SK-N-DZ (cell line): ENCODE measurements around the gene PPP1R9A.

Source experiments
- DNase-seq: peaks from one replicate; pipeline ENCODE4 v3.0.0-alpha.2; 2015; ENCODE audit warnings: low spot score

PPP1R9A gene

DNA sequence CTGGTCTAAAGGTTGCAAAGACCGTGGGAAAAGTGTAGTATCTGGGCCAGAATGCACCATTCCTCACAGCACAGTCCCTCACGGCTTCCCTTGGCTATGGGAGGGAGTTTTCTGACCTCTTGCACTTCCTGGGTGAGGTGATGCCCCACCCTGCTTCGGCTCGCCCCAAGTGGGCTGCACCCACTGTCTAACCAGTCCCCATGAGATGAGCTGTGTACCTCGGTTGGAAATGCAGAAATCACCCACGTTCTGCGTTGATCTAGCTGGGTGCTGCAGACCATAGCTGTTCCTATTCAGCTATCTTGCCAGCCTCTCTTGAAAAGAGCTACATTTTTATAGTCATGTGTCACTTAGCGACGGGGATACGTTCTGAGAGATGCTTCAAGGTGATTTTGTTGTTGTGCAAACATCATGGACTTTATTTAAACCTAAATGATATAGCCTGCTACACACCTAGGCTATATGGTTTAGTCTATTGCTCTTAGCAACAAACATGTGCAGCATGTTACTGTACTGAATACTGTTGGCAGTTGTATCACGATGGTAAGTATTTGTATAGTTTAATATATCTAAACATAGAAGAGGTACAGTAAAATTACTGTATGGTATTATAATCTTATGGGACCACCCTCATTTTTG lies 120.0 kb downstream of the PPP1R9A start:
- DNase-seq: no peak

DNA sequence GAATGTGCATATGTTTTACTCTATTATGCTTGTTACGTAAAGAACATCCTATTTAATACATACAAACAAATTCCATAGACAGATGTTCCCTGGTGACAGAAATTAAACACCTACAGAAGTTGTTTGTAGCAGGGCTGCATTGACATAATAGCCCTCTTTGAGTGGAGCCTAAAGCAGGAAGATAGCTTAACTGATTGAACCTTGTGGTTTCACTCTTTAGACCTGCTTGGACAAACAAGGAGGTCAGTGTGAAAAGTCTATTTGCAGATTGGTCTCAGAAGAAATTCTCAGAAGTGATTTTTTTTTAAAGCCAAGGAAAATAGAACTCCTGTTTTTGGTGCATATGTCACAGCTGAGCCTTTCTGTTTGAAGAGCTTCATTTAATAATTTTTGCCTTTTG lies 121.3 kb downstream of the PPP1R9A start:
- DNase-seq: no peak

DNA sequence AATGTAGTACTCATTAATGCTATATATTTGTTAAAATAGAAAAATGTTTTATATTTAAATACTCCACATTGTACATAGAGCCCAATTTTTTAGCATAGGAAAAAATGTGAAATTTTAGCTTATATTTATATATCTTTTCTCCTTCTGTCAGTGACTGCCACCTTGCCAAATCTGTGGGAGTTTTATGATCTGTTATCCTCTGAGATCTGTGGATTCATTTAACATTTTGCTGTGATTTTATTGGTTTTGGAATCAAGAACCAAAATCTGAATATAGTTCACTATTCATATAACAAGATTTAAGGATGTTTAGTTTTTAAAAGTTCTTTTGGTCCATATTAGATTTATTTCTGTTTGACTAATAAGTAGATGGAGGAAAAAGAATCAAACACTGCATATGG lies 127.9 kb downstream of the PPP1R9A start:
- no peak for DNase-seq

DNA sequence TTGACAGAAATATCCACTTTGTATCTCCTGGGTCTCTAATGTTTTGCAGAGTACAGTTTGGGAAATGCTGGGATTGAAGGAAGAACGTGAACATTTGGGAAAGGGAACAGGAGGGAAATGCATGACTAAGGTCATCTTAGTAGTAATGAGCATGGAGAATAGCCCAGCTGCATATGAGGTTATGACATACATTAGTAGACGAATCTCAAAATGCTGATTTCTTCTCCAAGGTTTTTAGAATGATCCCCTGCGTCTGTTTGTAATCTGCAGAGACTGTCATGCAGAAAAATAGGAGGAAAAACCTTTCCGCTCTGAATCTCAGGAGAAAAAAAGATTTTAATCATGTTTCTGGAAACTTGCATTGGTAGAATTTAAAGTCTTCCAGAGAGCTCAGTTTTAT lies 133.6 kb downstream of the PPP1R9A start:
- DNase-seq: no peak

DNA sequence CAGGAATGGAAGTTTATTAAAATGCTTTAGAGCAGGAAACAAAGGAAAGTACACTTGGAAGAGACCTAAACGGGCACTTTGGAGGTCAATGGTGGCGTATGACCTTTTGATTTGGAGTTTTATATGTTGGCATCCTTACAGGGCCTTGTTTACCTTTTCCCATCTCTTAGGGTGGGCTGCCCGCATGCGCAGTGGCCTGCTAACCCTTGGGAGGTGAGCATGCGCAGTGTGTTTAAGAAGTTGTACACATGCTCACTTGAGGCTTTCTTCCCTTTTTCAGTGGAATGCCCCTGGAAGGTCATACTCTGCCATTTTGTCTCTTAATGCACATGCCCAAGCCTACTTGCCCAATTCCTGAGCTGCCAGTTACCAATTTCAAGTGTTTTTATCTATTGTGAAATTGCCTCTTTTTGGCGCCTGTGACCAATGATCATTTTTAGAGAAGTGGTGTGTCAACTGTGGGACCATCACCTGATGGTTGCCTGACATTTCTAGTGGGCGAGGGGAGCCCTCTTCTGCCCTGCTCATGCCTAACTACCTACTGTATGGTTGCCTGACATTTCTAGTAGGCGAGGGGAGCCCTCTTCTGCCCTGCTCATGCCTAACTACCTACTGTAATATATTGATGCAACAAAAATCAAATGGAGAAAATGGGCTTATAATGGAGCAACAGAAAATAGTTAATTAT lies 138.0 kb downstream of the PPP1R9A start:
- DNase-seq: peak; percentile 10

DNA sequence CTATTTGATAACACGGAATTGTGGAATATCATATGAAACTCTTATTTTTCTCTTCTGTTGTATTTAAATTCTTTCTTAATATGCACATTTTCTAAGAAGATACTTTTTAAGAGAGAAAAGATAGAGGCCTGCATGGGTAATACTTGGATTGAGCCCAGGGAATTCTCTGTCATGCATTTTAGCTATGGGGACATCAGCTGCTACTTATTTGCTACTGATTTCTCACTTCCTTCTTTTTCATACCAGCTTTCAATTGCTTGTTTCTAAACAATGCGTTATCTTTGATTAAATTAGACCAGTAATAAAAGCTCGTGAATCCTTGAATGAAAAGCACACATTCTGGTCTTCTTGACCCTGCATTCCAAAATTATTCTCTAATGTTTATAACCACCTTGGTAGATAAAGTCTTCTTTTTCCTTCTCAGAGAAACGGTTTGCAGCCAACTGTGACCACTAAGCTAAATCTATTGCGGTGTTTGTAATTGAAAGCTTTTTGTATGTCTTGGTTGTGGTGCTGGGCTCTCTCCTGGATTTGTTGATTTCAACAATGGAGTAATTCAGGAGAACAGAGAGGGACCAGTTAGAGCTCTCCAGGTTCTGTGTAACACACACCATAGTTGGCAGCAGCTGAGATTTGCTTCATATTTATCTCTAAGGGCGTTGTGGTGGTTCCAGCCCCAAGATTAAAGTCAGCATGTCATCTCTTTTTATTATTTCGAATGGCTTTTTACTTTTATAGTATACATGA lies 139.3 kb downstream of the PPP1R9A start:
- DNase-seq: no peak

DNA sequence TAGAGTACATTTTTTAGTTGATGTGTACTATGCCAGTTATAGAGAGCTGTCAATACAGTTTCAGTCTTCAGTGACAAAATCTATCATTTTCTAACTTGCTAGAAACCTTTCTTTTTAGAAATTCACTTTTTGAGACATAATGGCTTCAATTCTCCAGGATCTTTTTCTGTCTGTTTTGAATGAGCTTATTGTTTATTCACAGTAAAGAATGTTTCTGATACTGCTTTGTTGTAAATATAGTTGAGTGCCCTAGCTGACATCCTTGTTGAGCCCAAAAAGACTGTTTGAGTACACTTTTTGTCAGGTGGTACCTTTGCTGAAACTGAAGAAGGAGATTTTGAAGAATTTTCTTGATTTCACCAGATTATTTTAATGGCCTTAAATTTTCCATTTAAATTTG lies 139.9 kb downstream of the PPP1R9A start:
- no peak for DNase-seq

DNA sequence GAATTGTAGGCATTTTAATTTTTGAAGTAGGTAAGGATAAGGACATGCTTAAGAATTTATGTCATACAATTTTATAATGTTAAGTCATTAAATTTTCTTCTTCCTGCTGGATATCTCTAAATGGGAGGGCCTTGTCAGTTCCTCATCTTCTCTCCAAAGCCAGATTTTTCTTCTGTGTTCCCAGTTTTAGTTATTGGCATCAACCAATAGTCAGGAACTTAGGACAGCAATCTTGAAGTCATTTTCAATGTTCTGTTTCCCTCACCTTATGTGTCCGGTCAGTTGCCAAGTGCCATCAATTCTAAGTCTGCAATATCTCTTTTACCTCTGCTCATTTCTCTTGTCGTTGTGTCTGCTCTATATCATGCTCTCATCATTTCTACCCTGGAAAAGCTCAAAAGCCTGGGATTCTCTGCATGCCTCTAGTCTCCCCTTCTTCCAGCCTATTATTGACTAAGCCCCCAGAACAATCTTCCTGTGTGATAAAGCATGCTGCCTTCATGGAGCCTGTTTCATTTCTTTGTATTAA lies 145.2 kb downstream of the PPP1R9A start:
- no peak for DNase-seq

DNA sequence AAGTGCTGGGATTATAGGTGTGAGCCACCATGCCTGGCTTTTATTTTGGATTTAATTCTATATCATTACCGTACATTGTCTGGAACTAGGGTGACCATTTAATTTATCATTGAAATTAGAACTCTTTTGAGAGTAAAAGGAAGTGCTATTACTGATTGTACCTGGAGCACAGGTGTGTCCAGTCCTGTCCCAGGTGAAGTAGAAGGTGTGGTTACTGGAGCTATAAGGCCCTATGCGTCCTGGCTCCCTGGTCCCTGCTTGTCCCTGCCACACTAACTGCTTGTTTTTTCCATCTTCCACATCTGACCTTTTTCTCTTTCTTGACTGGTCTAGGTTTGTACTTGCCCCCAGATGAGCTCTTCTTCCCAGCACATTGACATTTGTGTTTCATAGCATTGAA lies 147.0 kb downstream of the PPP1R9A start:
- DNase-seq: no peak

DNA sequence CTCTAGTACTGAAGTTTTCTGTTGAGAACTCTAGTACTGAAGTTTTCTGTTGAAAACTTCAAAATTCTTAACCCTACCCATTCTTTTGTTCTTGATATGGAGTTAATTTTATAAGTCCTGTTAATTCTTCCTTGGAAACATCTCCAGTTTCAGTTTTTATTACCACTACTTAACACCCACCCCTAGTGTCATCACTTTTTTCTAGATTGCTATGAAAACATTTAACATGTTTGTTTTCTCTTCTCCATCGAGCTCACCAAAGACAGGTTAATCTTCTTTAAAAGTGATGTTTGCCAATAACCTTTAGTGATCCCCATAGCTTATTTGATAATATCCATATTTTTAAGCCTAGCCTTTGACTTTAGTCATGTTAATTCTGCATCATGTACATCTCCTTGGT lies 147.9 kb downstream of the PPP1R9A start:
- DNase-seq: no peak

DNA sequence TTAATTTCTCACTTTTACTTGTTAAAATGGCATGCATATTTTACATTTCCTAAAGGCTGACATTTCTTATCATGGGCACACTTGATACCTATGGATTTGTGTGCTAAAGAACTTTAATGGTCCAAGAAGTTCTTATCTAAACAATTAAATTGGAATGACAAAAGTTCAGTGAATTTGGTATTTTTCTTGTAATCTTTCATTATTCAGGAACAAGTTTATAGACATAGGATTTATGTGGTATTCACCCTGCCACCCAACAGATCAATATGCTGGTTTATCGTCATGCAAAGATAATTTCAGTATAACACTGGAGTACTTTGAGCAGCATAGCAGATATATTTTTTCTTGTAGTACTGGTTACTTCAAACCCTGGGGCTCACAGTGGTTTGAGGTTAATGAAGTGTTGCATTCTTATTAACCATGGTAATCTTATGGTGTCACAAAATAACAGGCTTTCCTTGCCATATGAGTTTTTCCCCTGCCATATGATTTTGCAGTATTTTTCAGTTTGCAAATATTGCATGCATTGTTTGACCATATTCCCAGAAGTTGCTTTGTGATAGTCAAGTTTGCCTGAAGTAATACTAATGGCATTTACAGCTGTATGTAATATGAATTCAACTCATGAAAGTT lies 148.8 kb downstream of the PPP1R9A start:
- no peak for DNase-seq

DNA sequence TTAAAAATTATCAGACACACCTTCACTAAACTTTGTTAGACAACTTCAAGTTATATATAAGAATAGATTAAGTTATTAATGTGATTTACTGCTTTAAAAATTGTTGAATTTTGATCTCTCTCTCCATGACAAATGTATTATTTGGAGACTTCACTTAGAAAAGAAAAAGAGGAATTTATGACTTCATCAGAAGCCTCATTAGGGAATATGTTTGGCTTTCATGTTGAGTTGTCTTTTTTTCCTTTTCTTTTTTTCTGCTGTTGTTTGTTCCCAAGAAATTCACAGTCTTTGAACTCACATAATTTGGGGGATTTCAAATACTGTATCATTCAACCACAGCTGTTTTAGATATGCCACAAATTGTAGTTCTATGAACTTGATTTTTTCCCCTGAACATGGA lies 149.5 kb downstream of the PPP1R9A start:
- no peak for DNase-seq

DNA sequence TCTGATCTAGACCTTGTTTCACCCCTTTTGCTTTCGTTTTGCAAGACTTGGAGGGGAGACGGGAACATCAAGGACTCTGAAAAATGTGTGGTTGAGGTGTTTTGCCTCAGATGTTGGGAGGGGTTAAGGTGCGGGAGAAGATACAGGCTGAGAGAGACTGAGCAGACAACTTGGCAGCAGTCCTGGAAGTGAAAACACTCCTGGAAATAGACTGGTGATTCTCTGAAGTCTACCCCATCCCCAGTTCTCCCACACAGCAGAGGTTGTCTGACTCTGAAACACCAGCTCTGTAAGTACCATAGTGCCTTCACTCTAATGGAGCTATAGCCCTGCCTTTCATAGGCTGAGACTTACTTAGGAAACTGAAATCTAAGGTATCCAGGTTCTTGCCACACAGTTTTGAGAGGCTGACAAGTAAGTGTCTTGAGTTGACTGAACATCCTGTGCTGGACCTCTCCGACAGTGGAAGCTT lies 152.5 kb downstream of the PPP1R9A start:
- no peak for DNase-seq

DNA sequence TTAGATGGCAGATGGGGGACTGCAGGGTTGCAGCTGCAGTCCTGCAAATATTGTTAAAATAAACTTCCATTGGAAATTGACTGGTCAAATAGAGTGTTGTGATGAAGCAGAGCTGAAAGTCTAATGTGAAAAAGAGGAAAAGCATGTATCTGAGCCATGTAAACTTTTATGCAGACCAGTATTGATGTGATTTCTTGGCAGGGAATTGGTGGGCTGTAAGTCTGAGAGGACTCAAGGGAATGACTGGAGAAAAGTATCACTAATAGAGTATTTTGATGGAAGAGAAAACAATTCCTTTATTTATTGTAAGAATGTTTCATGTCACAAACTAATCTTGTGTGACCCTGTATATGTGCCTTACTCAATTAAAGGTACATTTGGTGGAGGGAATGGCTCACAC lies 155.5 kb downstream of the PPP1R9A start:
- no peak for DNase-seq

DNA sequence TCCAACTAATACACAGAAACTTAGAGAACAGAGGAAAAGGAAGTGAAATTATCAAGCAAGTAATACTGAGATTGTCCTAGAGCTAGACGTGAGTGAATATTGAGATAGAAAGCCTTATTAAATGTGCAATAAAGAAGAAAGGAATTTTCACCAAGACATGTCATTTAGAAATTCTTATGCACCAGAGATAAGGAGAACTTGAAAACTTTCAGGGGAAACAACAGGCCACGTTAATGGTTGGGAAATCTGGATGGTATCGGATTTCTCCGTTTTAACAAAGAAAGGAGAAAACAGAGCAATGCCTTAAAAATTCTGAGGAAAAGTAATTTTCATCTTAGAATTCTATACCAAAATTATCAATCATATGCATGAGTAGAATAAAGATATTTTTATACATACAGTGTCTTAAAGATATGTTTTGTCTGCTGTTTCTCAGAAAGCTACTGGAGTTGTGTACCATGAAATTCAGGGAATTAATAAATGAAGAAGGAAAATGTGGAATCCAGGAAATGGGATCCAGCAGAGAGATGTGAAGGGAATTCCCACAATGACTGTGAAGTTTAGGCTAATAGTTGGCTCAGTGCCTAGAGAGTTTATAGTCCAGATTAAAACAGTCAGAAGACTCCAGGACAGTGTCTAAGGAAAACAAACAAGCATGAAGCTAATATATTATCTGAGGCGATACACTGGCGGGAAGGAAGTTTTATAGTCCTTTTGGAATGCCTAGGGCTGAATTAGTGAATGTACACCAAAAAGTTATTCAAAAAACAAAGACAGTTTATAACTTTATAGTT lies 159.5 kb downstream of the PPP1R9A start:
- no peak for DNase-seq

DNA sequence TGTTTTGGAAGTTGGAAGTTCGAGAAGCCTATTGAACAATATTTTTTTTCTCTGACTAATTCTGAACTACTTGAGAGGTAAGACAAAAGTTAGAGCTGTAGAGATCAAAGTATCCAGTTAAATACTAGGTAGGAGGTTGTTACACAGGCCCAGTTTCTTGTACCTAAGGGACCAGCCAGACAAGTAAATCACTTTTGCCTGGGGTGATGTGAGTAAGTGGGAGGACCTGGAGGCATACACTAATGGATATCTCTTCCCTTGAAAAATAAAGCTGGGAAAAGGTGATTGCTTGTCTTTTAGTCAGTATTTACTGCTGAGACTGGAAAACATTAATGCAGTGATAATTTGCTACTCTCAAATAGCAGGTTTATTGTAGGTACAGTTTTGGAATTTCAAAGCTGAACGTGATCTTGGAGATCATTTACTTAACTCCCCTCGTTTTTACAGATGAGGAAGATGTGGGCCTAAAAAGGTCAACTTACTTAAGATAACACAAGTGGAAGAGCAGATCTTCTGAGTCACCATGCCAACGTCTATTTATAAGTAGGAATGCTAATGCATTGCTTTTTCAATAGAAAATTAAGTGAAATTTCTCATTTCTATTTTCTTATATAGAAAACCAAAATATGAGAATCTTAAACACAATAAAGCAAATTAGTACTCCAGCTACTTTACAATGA lies 181.3 kb downstream of the PPP1R9A start:
- DNase-seq: no peak

DNA sequence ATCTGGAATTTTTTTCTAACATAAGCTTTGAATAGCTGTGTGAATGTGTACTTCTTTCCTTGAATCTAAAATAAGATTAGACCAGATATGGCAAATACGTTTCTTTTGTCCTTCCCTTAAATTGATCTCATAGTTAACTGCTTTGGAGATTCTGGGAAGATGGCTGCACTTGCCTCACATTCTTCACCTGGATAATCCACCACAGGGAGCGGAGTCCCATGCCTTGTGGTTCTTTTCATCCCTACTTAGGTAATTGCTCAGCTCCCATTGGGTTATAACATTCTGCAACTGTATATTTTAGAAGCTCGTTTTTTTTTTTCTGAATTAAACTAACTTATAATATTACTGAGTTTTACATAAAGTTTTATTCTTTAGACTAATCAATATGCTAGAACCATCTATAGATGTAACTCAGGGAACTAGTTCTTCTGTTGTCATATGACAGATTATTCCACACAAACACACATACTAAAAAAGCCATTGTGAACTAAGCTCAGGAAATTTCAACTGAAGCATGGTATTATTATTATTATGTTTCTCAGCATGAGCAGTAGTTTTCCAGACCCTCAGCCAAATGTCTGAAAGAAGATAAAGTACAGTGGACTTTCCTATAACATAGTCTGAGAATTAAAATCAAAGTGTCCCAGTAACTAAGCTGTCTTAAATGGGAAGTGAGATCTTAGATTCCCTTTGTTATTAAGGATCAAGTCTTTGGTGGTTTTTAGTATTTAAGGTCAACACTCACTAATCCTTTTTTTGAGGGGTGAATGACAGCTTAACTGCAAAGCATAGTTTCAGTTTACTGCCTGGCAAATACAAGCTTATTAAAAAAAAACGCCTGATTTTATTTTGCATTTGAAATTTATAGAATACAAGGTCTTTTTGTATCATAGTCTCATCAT lies 182.3 kb downstream of the PPP1R9A start:
- no peak for DNase-seq

DNA sequence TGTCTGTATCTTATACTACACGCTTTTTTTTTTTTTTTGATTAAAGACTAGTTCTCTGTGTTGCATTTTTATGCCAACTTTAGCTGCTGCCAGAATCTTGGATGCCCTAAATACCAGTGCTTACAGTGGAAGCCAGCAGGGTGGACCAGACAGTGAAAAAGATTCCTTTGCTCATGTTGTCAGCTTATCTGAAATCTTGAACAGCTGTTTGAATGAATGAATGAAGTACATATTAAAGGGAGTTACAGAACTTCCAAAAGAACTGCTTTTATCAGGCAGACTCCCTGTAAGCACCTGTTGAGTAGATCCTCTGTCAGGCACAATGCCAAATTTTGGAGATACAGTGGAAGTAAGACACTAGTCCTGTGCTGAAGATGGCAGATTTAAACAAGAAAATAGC lies 184.9 kb downstream of the PPP1R9A start:
- no peak for DNase-seq

DNA sequence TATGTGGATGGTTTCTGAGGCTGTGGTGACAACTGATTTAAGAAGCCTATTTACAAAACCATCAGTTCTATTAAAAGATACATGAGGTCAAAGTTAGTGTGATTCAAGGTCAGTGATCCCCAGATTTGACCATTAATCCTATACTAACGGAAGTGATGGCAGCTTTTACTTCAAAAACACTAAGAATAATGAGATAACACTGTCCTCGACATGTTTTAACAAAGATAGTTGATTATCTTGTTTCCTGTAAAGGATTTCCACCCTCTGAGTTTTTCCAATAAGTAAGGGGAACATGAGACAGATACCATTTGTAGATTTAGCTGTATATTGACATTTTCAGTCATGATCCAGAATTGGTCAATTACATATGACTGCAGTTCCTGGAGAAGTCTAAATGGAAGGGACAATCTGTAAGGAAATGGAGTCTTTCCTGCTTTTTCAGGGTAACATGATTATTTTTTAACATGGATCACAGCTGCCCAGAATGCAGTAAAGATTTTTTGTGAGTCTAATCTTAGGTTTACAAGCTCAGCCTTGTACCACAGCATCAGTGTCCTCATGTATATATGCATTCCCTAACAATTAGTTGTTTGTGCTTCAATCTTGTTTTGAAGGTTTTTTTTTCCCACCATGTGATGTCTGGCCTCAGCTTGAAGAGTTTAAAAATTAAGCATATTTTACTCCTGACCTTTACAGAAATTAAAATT lies 188.0 kb downstream of the PPP1R9A start:
- no peak for DNase-seq
